AG04450 (cell line): ENCODE results near the gene KCNF1. TPM values are rescaled to one million over a fixed set of nuclear protein-coding genes. Genes with fewer than 3 reads are reported as not detected.

ENCODE experiments used
- CTCF ChIA-PET: fragments of 300-600, 350-600 bp; formaldehyde crosslinking; extraction: SDS; loops from one replicate; lab custom pipeline; 2022; ENCODE audit warnings: antibody characterized with exemption, inconsistent platforms; lab: Charles Lee
- POLR2A ChIA-PET: fragments of 350-600 bp; formaldehyde crosslinking; extraction: SDS; loops from one replicate; lab custom pipeline; 2021; ENCODE audit warnings: antibody characterized with exemption, inconsistent platforms; lab: Yijun Ruan, JAX
- DNase-seq: peaks from one replicate; pipeline ENCODE4 v3.0.0-alpha.2; 2011; ENCODE audit warnings: low read depth, low spot score
- H3K27ac ChIP-seq: one replicate; pipeline ENCODE4 v1.5.1; 2012; ENCODE audit warnings: low read depth, low read length, control low read depth
- H3K27me3 ChIP-seq: one replicate; pipeline ENCODE4 v1.6.0; 2012; ENCODE audit warnings: low read length; ENCODE audit not compliant: control insufficient read depth, insufficient read depth
- H3K4me3 ChIP-seq: 2 replicates; pipeline ENCODE4 v1.5.1; 2011; ENCODE audit warnings: mild to moderate bottlenecking, low read depth, low read length, control low read depth
- H3K9me3 ChIP-seq: 2 replicates; pipeline ENCODE4 v1.5.1; 2012; ENCODE audit warnings: low read length; ENCODE audit not compliant: control insufficient read depth, insufficient read depth
- polyA plus RNA-seq: library from polyadenylated mRNA; depleted of rRNA; stranded (reverse); fragments of >200 nt; gene quantifications from 2 replicates; pipeline ENCODE4 v1.2.3, GENCODE V29; 2011
- TF ChIP-seq, protein P1 (sequence below): IDR thresholded peaks from 2 replicates; pipeline ENCODE4 v1.5.1; 2011; ENCODE audit warnings: low read depth, low read length, control low read depth, inconsistent platforms

Gene KCNF1
- polyA plus RNA-seq, 1 experiment, result 1.0 TPM

DNA sequence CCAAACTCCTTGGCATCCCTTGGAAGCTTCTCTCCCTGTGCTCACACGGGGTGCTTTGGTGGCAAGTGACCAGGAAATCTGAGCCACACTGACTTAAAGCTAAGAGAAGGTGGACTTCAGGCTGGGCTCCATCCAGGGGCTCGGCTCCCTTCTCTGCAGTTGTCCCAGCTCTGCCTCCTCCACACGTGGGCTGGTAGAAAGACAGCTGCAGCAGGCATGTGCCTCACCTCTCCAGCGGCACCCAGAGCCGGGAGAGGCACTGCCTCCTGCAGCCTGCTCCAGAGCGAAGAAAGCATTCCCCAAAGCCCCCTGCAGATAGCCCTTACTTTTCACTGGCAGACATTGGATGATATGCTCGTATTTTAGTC is 11.3 kb downstream of the KCNF1 start:
- DNase-seq, result no peak
- CTCF ChIA-PET, result no interaction called here
- peaks cover 4% of the 10 kb centered on the region; the same call in 1 of the 2 replicates for H3K9me3 ChIP-seq
- POLR2A ChIA-PET, result no interaction called here
- no peak overlapping the region for H3K27ac ChIP-seq
- no peak overlapping the region for H3K4me3 ChIP-seq
- TF ChIP-seq, protein P1, sequence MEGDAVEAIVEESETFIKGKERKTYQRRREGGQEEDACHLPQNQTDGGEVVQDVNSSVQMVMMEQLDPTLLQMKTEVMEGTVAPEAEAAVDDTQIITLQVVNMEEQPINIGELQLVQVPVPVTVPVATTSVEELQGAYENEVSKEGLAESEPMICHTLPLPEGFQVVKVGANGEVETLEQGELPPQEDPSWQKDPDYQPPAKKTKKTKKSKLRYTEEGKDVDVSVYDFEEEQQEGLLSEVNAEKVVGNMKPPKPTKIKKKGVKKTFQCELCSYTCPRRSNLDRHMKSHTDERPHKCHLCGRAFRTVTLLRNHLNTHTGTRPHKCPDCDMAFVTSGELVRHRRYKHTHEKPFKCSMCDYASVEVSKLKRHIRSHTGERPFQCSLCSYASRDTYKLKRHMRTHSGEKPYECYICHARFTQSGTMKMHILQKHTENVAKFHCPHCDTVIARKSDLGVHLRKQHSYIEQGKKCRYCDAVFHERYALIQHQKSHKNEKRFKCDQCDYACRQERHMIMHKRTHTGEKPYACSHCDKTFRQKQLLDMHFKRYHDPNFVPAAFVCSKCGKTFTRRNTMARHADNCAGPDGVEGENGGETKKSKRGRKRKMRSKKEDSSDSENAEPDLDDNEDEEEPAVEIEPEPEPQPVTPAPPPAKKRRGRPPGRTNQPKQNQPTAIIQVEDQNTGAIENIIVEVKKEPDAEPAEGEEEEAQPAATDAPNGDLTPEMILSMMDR, result no peak
- H3K27me3 ChIP-seq, result no peaks in the 10 kb centered on the region

DNA sequence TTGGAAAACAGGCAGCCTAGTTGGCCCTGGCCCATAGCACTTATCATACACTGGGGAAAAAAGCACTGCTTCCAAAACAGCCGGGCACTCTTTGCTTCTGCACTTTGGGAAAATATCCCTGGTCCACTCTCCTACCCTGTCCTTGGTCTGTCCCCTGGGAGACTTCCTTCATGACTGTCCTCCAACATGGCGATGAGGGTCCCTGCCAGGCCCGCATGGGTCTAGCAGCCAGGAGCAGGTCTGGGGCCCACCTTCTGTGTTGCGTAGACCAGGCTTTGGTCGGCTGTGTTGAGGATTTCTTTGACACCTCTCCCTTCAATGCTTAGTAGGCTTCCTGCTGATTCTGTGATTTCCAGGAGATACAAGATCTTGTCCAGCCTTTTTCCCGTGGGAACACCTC is 12.2 kb downstream of the KCNF1 start:
- POLR2A ChIA-PET, result no interaction called here
- TF ChIP-seq, protein P1, result no peak
- no peak overlapping the region for H3K4me3 ChIP-seq
- no peak overlapping the region for H3K27ac ChIP-seq
- H3K27me3 ChIP-seq, result no peaks in the 10 kb centered on the region
- peaks cover 4% of the 10 kb centered on the region; the same call in 1 of the 2 replicates for H3K9me3 ChIP-seq
- DNase-seq, result no peak
- CTCF ChIA-PET, result no interaction called here

DNA sequence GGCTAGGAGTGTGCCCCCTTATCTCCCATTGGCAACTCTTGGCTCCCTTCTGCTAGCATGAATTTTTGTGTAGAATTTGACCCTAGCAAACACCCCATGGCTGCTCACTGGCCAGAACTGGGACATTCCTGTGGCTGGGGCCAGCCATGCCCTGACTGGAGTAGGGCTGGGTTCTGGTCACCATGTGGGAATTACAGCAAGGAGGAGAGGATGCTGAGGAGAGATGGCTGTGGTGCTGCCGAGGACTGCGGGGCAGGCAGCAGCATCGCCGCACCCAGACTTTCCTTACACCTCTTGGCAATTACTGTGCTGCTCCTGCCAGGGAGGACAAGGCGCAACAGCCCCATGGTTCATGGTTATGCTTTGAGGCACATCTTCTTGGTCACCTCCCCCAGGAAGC is 12.7 kb downstream of the KCNF1 start:
- POLR2A ChIA-PET, result no interaction called here
- Histone ChIP-seq H3K9me3 (peaks cover 4% of the 10 kb centered on the region; the same call in 1 of the 2 replicates), H3K27me3 (no peaks in the 10 kb centered on the region), H3K4me3 (no peak overlapping the region), H3K27ac (no peak overlapping the region)
- TF ChIP-seq, protein P1, result no peak
- DNase-seq, result no peak
- CTCF ChIA-PET, result no interaction called here

DNA sequence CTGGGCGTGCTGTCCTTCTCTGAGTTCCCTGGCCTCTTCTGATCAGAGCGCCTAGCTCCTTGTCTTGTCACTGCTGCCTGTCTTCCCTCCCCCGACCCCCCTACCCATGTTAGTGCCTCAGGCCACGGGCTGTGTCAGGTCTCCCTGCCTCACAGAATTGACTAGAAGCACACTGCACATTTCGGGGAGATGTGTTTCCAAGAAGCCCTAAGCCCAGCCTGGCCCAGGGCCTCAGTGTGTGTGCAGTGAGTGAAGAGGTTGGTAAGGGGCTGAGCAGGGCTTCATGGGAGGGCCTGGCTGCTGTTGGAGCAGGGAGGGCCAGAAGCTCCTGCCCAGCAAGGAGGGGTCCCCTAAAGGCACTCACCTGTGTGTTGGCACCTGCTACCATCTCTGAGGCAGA is 13.1 kb downstream of the KCNF1 start:
- peaks cover 4% of the 10 kb centered on the region; the same call in 1 of the 2 replicates for H3K9me3 ChIP-seq
- ChIA-PET CTCF (no interaction called here), POLR2A (no interaction called here)
- TF ChIP-seq, protein P1, result no peak
- H3K27ac ChIP-seq, result no peak overlapping the region
- no peak overlapping the region for H3K4me3 ChIP-seq
- DNase-seq, result no peak
- H3K27me3 ChIP-seq, result no peaks in the 10 kb centered on the region

DNA sequence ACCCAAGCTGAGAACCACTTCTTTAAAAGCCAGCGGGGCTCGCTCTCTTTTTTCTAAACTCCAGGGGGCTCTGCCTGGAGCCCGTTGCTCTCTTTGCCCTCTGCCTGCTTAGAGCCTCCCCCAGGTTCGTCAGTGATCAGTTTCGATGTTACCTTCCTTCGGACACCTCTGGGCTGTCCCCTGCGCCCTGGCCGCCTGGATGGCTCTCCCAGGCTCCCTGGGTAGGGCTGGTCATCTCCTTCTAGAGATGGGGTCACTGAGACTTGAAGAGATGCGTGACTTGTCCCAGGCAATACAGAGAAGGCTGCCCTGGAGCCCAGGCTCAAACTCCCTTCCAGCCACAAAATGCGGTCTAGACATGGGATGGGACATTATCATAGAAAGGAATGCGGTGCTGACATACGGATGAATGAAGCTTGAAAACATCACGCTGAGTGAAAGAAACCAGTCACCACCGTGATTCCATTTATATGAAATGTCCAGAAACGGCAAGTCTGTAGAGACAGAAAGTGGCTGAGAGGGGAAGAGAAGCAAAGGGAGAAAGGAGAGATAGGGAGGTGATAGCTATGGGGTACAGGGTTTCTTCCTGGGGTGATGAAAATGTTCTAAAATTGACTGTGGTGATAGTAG is 14.6 kb downstream of the KCNF1 start:
- Histone ChIP-seq H3K9me3 (peaks cover 7% of the 10 kb centered on the region; the same call in 1 of the 2 replicates), H3K27ac (no peak overlapping the region), H3K27me3 (no peaks in the 10 kb centered on the region), H3K4me3 (no peak overlapping the region)
- TF ChIP-seq, protein P1, result no peak
- CTCF ChIA-PET, result interaction anchor here (1.5 kb wide), 1 partner anchor 94 kb away, joined by 6 read pairs; no protein-coding TSS in a partner anchor
- POLR2A ChIA-PET, result no interaction called here
- DNase-seq, result no peak
